SK-N-MC (cell line): Measurements from ENCODE around the gene KLHDC4.

Experiments used
- EZH2 ChIP-seq: fragments of 200-600 bp; sonication (generic); IDR thresholded peaks from one replicate; pipeline ENCODE4 v1.6.1; 2017; ENCODE audit warnings: antibody characterized with exemption
- POLR2AphosphoS5 ChIP-seq: IDR thresholded peaks from 2 replicates; pipeline ENCODE4 v1.6.1; 2012; ENCODE audit warnings: mild to moderate bottlenecking, low read depth, low read length, borderline replicate concordance

- TF ChIP-seq EZH2: no peak
- TF ChIP-seq POLR2AphosphoS5: no peak
Observed at GRCh38 chr16:87815567-87815966, 49.8 kb upstream of the KLHDC4 start.
